Endodermal cell (in vitro differentiated cells): ENCODE measurements around the gene TLCD3A. TPM values are rescaled to one million over a fixed set of nuclear protein-coding genes. Genes with fewer than 3 reads are reported as not detected.

Experiments
- DNase-seq: peaks from one replicate; pipeline ENCODE4 v3.0.0-alpha.2; 2017
- H3K27ac ChIP-seq: 2 replicates; pipeline ENCODE4 v1.5.1; 2013; ENCODE audit warnings: mild to moderate bottlenecking, low read depth, low read length, moderate library complexity
- H3K27me3 ChIP-seq: 2 replicates; pipeline ENCODE4 v1.6.1; 2013; ENCODE audit warnings: mild to moderate bottlenecking, low read length, moderate library complexity; ENCODE audit not compliant: insufficient read depth, control insufficient read depth, poor library complexity, severe bottlenecking
- H3K36me3 ChIP-seq: 2 replicates; pipeline ENCODE4 v1.7.0; 2013; ENCODE audit warnings: mild to moderate bottlenecking, low read length, moderate library complexity; ENCODE audit not compliant: control insufficient read depth, insufficient read depth
- H3K4me1 ChIP-seq: one replicate; pipeline ENCODE4 v1.7.0; 2013; ENCODE audit warnings: low read length; ENCODE audit not compliant: control insufficient read depth, insufficient read depth
- H3K4me3 ChIP-seq: 2 replicates; pipeline ENCODE4 v1.5.1; 2013; ENCODE audit warnings: mild to moderate bottlenecking, low read length, moderate library complexity
- H3K9ac ChIP-seq: 2 replicates; pipeline ENCODE4 v1.6.1; 2013; ENCODE audit warnings: mild to moderate bottlenecking, low read length, moderate library complexity; ENCODE audit not compliant: poor library complexity, severe bottlenecking; ENCODE audit errors: extremely low read depth
- H3K9me3 ChIP-seq: 2 replicates; pipeline ENCODE4 v1.6.1; 2013; ENCODE audit warnings: mild to moderate bottlenecking, low read length, moderate library complexity; ENCODE audit not compliant: control insufficient read depth
- H3K27ac Mint-ChIP-seq: 2 replicates; pipeline ENCODE4 v1.8.0; 2020; ENCODE audit warnings: mixed read lengths
- H3K27me3 Mint-ChIP-seq: 2 replicates; pipeline ENCODE4 v1.8.0; 2021; ENCODE audit warnings: mild to moderate bottlenecking, mixed read lengths; ENCODE audit not compliant: insufficient read depth
- H3K36me3 Mint-ChIP-seq: 2 replicates; pipeline ENCODE4 v1.8.0; 2020; ENCODE audit warnings: low read depth, mixed read lengths
- H3K4me1 Mint-ChIP-seq: 2 replicates; pipeline ENCODE4 v1.8.0; 2020; ENCODE audit warnings: mixed read lengths
- H3K4me3 Mint-ChIP-seq: 2 replicates; pipeline ENCODE4 v1.8.0; 2020; ENCODE audit warnings: mild to moderate bottlenecking, moderate library complexity, mixed read lengths
- H3K9me3 Mint-ChIP-seq: 2 replicates; pipeline ENCODE4 v1.8.0; 2020; ENCODE audit warnings: mild to moderate bottlenecking, mixed read lengths
- CTCF ChIP-seq: fragments of 200-600 bp; sonication (generic); conservative IDR thresholded peaks from 2 replicates; pipeline ENCODE4 v1.5.0; 2021; ENCODE audit warnings: antibody characterized with exemption, mild to moderate bottlenecking
- WGBS, 2 experiments: methylation state at CpG; one replicate each; pipeline versions ENCODE4 v1.1.5 to v1.1.7; 2013; ENCODE audit warnings: missing lambda C conversion rate in 2 of 2, mixed read lengths in 1 of 2; ENCODE audit not compliant: insufficient coverage in 1 of 2, insufficient read length in 1 of 2; 5-methylcytosine and 5-hydroxymethylcytosine counted together
- total RNA-seq, 2 donors: library from RNA; stranded (reverse); fragmentation: NEBNext Ultra II Directional in 1 of 2; extraction: Animal tissue kit (Norgen Biotek cat#: 25700) in 1 of 2; gene quantifications; 2 replicates in 1 of 2; 3 replicates in 1 of 2; pipeline ENCODE4 v1.2.1, GENCODE V29; 2021

The TLCD3A gene
- total RNA-seq, 2 donors from 2014 or later, result 16.6 to 28.8 TPM

- Histone ChIP-seq H3K4me1 (no peaks in the 10 kb centered on the region), H3K4me3 (no peak overlapping the region), H3K9me3 (no peaks in the 10 kb centered on the region), H3K9ac (no peak overlapping the region), H3K27ac (no peak overlapping the region), H3K27me3 (no peaks in the 10 kb centered on the region), H3K36me3 (peaks cover 22% of the 10 kb centered on the region)
- Mint-ChIP-seq H3K4me1 (no peaks in the 10 kb centered on the region), H3K27ac (peak overlapping the region; percentile 24), H3K9me3 (no peaks in the 10 kb centered on the region), H3K36me3 (peaks cover 33% of the 10 kb centered on the region), H3K27me3 (no peaks in the 10 kb centered on the region), H3K4me3 (no peak overlapping the region)
- WGBS, 2 experiments, result 88 to 94% methylated on average over 3 to 5 of the region's 5 CpGs
- TF ChIP-seq CTCF, result no peak
- no peak for DNase-seq
Measured at GRCh38 chr17:708132-708531, 24.3 kb upstream of the TLCD3A start.

- H3K4me3 ChIP-seq, result no peak overlapping the region
- no peaks in the 10 kb centered on the region for H3K36me3 ChIP-seq
- Mint-ChIP-seq H3K36me3 (no peaks in the 10 kb centered on the region), H3K9me3 (no peaks in the 10 kb centered on the region), H3K4me1 (peaks cover 7% of the 10 kb centered on the region), H3K4me3 (no peak overlapping the region), H3K27me3 (peaks cover 19% of the 10 kb centered on the region), H3K27ac (no peak overlapping the region)
- H3K9me3 ChIP-seq, result no peaks in the 10 kb centered on the region
- peaks cover 9% of the 10 kb centered on the region for H3K27me3 ChIP-seq
- DNase-seq, result no peak
- TF ChIP-seq CTCF, result no peak
- no peak overlapping the region for H3K9ac ChIP-seq
- no peaks in the 10 kb centered on the region for H3K4me1 ChIP-seq
- no peak overlapping the region for H3K27ac ChIP-seq
- 94 to 98% methylated on average over 3 to 5 of the region's 5 CpGs for WGBS, 2 experiments
Measured at GRCh38 chr17:718075-718474, 14.3 kb upstream of the TLCD3A start.

- Histone ChIP-seq H3K27ac (no peak overlapping the region), H3K4me3 (no peak overlapping the region), H3K4me1 (no peaks in the 10 kb centered on the region), H3K9me3 (no peaks in the 10 kb centered on the region), H3K36me3 (no peaks in the 10 kb centered on the region), H3K27me3 (peaks cover 9% of the 10 kb centered on the region), H3K9ac (no peak overlapping the region)
- no peak overlapping the region for H3K4me3 Mint-ChIP-seq
- TF ChIP-seq CTCF, result no peak
- DNase-seq, result no peak
- H3K27me3 Mint-ChIP-seq, result peaks cover 23% of the 10 kb centered on the region
- no peaks in the 10 kb centered on the region for H3K9me3 Mint-ChIP-seq
- H3K27ac Mint-ChIP-seq, result no peak overlapping the region
- WGBS, 2 experiments, result 86 to 90% methylated on average over 10 to 13 of the region's 13 CpGs
- no peaks in the 10 kb centered on the region for H3K4me1 Mint-ChIP-seq
- no peaks in the 10 kb centered on the region for H3K36me3 Mint-ChIP-seq
Measured at GRCh38 chr17:720706-721539, 11.5 kb upstream of the TLCD3A start.
